K562 (cell line): ENCODE results near the gene GRIN2D. TPM values are rescaled to one million over a fixed set of nuclear protein-coding genes. Genes with fewer than 3 reads are reported as not detected.
A peak's percentile ranks its signal among the peaks of the same experiment; 100 is the strongest.

Source experiments
- ATF6 ChIP-seq: sonication (generic); formaldehyde crosslinking; IDR thresholded peaks from 2 replicates; pipeline ENCODE4 v1.4.0; 2020; ENCODE audit warnings: mild to moderate bottlenecking, missing genetic modification reagents
- CXXC5 ChIP-seq: fragments of 250-450 bp; sonication (Bioruptor Pico); IDR thresholded peaks from 2 replicates; pipeline ENCODE4 v1.8.0; 2022; ENCODE audit warnings: inconsistent platforms, mild to moderate bottlenecking, moderate library complexity
- DIDO1 ChIP-seq: fragments of 450-650 bp; IDR thresholded peaks from 2 replicates; pipeline ENCODE4 v1.6.1; 2016; ENCODE audit warnings: low read depth, missing biosample characterization, missing genetic modification characterization
- FOXJ3 ChIP-seq: sonication (generic); formaldehyde crosslinking; IDR thresholded peaks from 2 replicates; pipeline ENCODE4 v1.4.0; 2020; ENCODE audit warnings: mild to moderate bottlenecking, missing genetic modification reagents
- GABPA ChIP-seq: fragments of 200-800 bp; sonication (Bioruptor generic); conservative IDR thresholded peaks from 2 replicates; pipeline ENCODE4 v1.6.1; 2016; ENCODE audit warnings: low read depth, missing genetic modification characterization, missing compliant biosample characterization
- NFIX ChIP-seq: fragments of 250-450 bp; sonication (Bioruptor Pico); IDR thresholded peaks from 2 replicates; pipeline ENCODE4 v1.4.0; 2020; ENCODE audit warnings: low read depth, mild to moderate bottlenecking, moderate library complexity
- REST ChIP-seq, 2 experiments: fragments of 450-650 bp; formaldehyde crosslinking in 1 of 2; IDR thresholded peaks; 2 replicates each; pipeline versions ENCODE4 v1.4.0 to v1.6.1; 2014 to 2020; ENCODE audit warnings: mild to moderate bottlenecking in 2 of 2, borderline replicate concordance in 1 of 2, low read depth in 1 of 2
- THAP12 ChIP-seq: fragments of 250-450 bp; sonication (Bioruptor Pico); IDR thresholded peaks from 2 replicates; pipeline ENCODE4 v1.9.0; 2021; ENCODE audit warnings: mild to moderate bottlenecking, inconsistent platforms
- ZBTB34 ChIP-seq: fragments of 250-450 bp; sonication (Bioruptor Pico); IDR thresholded peaks from 2 replicates; pipeline ENCODE4 v1.8.0; 2021; ENCODE audit warnings: mild to moderate bottlenecking, moderate library complexity
- ZBTB43 ChIP-seq: sonication (generic); formaldehyde crosslinking; IDR thresholded peaks from 2 replicates; pipeline ENCODE4 v1.8.0; 2023; ENCODE audit warnings: mild to moderate bottlenecking, missing genetic modification reagents
- ZNF282 ChIP-seq: sonication (generic); formaldehyde crosslinking; IDR thresholded peaks from 2 replicates; pipeline ENCODE4 v1.8.1; 2023; ENCODE audit warnings: missing genetic modification reagents
- ZNF77 ChIP-seq: fragments of 250-450 bp; sonication (Bioruptor Pico); IDR thresholded peaks from 2 replicates; pipeline ENCODE4 v1.5.0; 2020
- polyA plus RNA-seq, 8 experiments: library from polyadenylated mRNA; depleted of rRNA in 4 of 8; stranded (reverse) in 5 of 8; unstranded in 3 of 8; fragments of >200 nt; fragmentation: Nextera tagmentation in 2 of 8; fragmentation: Illumina TruSeq in 1 of 8; extraction: Ambion mirVana in 2 of 8; extraction: Trizol in 1 of 8; gene quantifications; 2 replicates each; pipeline versions ENCODE4 v1.2.1 to v1.2.3, GENCODE V29; 2011 to 2014; ENCODE audit warnings: inconsistent platforms in 1 of 8, missing spikeins in 1 of 8
- total RNA-seq, 7 experiments: library from RNA; depleted of rRNA in 6 of 7; stranded (reverse); fragments of >200 nt in 6 of 7; fragmentation: Illumina TruSeq in 2 of 7; extraction: Trizol in 2 of 7; gene quantifications; 2 replicates each; pipeline versions ENCODE4 v1.2.1 to v1.2.3, GENCODE V29; 2011 to 2021; ENCODE audit warnings: low replicate concordance in 1 of 7

GRIN2D gene
- total and polyA plus RNA-seq, 9 of the 15 experiments (the other 6 are each of a cell fraction or from before 2014, with no cell fraction given) = 0.32 to 31.5 (median 1.8) TPM

- TF ChIP-seq REST (IDR thresholded peaks at IDR 0.05; ENCODE audit: borderline replicate concordance) (no peak), REST (CRISPR knock-in tag; IDR thresholded peaks at IDR 0.05; ENCODE audit: low read depth) (no peak), CXXC5 (CRISPR knock-in tag) (no peak), ZNF282 (CRISPR knock-in tag) (no peak), THAP12 (CRISPR knock-in tag) (no peak), ATF6 (CRISPR knock-in tag) (no peak), ZNF77 (no peak), ZBTB43 (CRISPR knock-in tag) (no peak), NFIX (CRISPR knock-in tag) (no peak), DIDO1 (tag) (no peak), GABPA (tag) (0 out of 2 replicates have a peak, but pooled peaks have one; percentile 42), FOXJ3 (no peak), ZBTB34 (CRISPR knock-in tag) (no peak)
Measured at GRCh38 chr19:48424694-48425219, 31.3 kb downstream of the GRIN2D start (continued).
